GM23338 (cell line): ENCODE results near the gene ZSCAN2. TPM values are rescaled to one million over a fixed set of nuclear protein-coding genes. Genes with fewer than 3 reads are reported as not detected.
"Not testable (repeated sequence)": the region's sequence is repeated elsewhere in the genome, so short reads cannot be mapped to it uniquely, and the experiment has no call there.

Source experiments
- ATAC-seq: fragments of 200-7000 bp; cut with Tn5 transposase; 3 replicates; pipeline ENCODE4 v1.9.1; 2020
- DNase-seq: peaks from one replicate; pipeline ENCODE4 v3.0.0-alpha.2; 2015; ENCODE audit warnings: low spot score
- H2AFZ ChIP-seq: fragments of 200-600 bp; sonication (generic); 2 replicates; pipeline ENCODE4 v1.8.0; 2016; ENCODE audit warnings: antibody characterized with exemption, mild to moderate bottlenecking, moderate library complexity
- H3F3A ChIP-seq: fragments of 200-600 bp; sonication (generic); replicated peaks from 2 replicates; pipeline ENCODE4 v1.8.0; 2017; ENCODE audit warnings: antibody characterized with exemption, mixed run types, low read depth
- H3K27ac ChIP-seq: fragments of 200-600 bp; sonication (generic); 2 replicates; pipeline ENCODE4 v1.6.1; 2016; ENCODE audit warnings: low read depth
- H3K27me3 ChIP-seq: fragments of 200-600 bp; sonication (generic); 2 replicates; pipeline ENCODE4 v1.8.0; 2016; ENCODE audit warnings: mild to moderate bottlenecking, mixed run types, moderate library complexity; ENCODE audit not compliant: insufficient read depth
- H3K36me3 ChIP-seq: fragments of 200-600 bp; sonication (generic); 2 replicates; pipeline ENCODE4 v1.8.0; 2016; ENCODE audit warnings: mild to moderate bottlenecking; ENCODE audit not compliant: insufficient read depth
- H3K4me1 ChIP-seq: fragments of 200-600 bp; sonication (generic); 2 replicates; pipeline ENCODE4 v1.8.0; 2016; ENCODE audit warnings: mild to moderate bottlenecking, moderate library complexity; ENCODE audit not compliant: insufficient read depth
- H3K4me2 ChIP-seq: fragments of 200-600 bp; sonication (generic); 2 replicates; pipeline ENCODE4 v1.7.1; 2017; ENCODE audit warnings: mixed run types
- H3K4me3 ChIP-seq: fragments of 200-600 bp; sonication (generic); 2 replicates; pipeline ENCODE4 v1.6.1; 2016; ENCODE audit warnings: mixed run types
- H3K79me2 ChIP-seq: fragments of 200-600 bp; sonication (generic); replicated peaks from 2 replicates; pipeline ENCODE4 v1.8.0; 2017; ENCODE audit warnings: mild to moderate bottlenecking; ENCODE audit not compliant: insufficient read depth
- H3K9me2 ChIP-seq: fragments of 200-600 bp; sonication (generic); 2 replicates; pipeline ENCODE4 v1.8.0; 2017; ENCODE audit not compliant: insufficient read depth
- H4K20me1 ChIP-seq: fragments of 200-600 bp; sonication (generic); replicated peaks from 2 replicates; pipeline ENCODE4 v1.8.0; 2017; ENCODE audit warnings: mild to moderate bottlenecking; ENCODE audit not compliant: insufficient read depth
- H3K27ac Mint-ChIP-seq: 2 replicates; pipeline ENCODE4 v1.8.0; 2020; ENCODE audit warnings: inconsistent platforms, mild to moderate bottlenecking, moderate library complexity, mixed read lengths
- H3K27me3 Mint-ChIP-seq: 3 replicates; pipeline ENCODE4 v1.8.0; 2022; ENCODE audit warnings: low read depth, mild to moderate bottlenecking, moderate library complexity, mixed read lengths, inconsistent platforms; ENCODE audit not compliant: insufficient read depth, poor library complexity
- H3K36me3 Mint-ChIP-seq: 3 replicates; pipeline ENCODE4 v1.8.0; 2021; ENCODE audit warnings: low read depth, mild to moderate bottlenecking, inconsistent platforms, moderate library complexity, mixed read lengths
- H3K4me1 Mint-ChIP-seq: 3 replicates; pipeline ENCODE4 v1.8.0; 2020; ENCODE audit warnings: mild to moderate bottlenecking, inconsistent platforms, mixed read lengths
- H3K4me3 Mint-ChIP-seq: 3 replicates; pipeline ENCODE4 v1.8.0; 2021; ENCODE audit warnings: moderate library complexity, mild to moderate bottlenecking, inconsistent platforms, mixed read lengths
- H3K9me3 Mint-ChIP-seq: 3 replicates; pipeline ENCODE4 v1.8.0; 2020; ENCODE audit warnings: moderate library complexity, mild to moderate bottlenecking, inconsistent platforms, mixed read lengths
- JUNB ChIP-seq: IDR thresholded peaks from one replicate; pipeline ENCODE4 v1.6.1; 2016; ENCODE audit warnings: antibody characterized with exemption; ENCODE audit not compliant: unreplicated experiment
- polyA plus RNA-seq: library from polyadenylated mRNA; unstranded; fragments of >200 nt; fragmentation: Nextera tagmentation; extraction: Ambion mirVana; gene quantifications from 2 replicates; pipeline ENCODE4 v1.2.1, GENCODE V29; 2016
- total RNA-seq: library from RNA; depleted of rRNA; stranded (reverse); fragments of >200 nt; shearing (Covaris generic); gene quantifications from 2 replicates; pipeline ENCODE4 v1.2.3, GENCODE V29; 2014
- TF ChIP-seq, protein P1 (sequence below): IDR thresholded peaks from 2 replicates; pipeline ENCODE4 v1.6.1; 2016; ENCODE audit warnings: antibody characterized with exemption
- TF ChIP-seq, protein P2 (sequence below), 2 experiments: fragments of 200-600 bp in 1 of 2; sonication (generic) in 1 of 2; conservative IDR thresholded peaks; 2 replicates each; pipeline versions ENCODE4 v1.5.1 to v1.6.1; 2016 to 2017; ENCODE audit warnings: antibody characterized with exemption in 2 of 2, low read depth in 2 of 2, mild to moderate bottlenecking in 2 of 2, moderate library complexity in 1 of 2

The ZSCAN2 gene
- total and polyA plus RNA-seq, 2 experiments from 2014 or later = 45.8 to 63.9 TPM

- not testable (repeated sequence) for H3F3A ChIP-seq, H3K36me3 ChIP-seq, DNase-seq, H3K9me2 ChIP-seq, H3K27me3 ChIP-seq, H3K36me3 Mint-ChIP-seq, H3K27ac Mint-ChIP-seq, H3K4me3 ChIP-seq, H4K20me1 ChIP-seq, H3K4me3 Mint-ChIP-seq, H3K27ac ChIP-seq, H3K79me2 ChIP-seq, H3K9me3 Mint-ChIP-seq, ATAC-seq, H3K4me2 ChIP-seq, H2AFZ ChIP-seq
- H3K4me1 ChIP-seq = peaks cover 14% of the 10 kb centered on the region; the same call in 1 of the 2 replicates
- H3K4me1 Mint-ChIP-seq = peaks cover 18% of the 10 kb centered on the region
- peaks cover 21% of the 10 kb centered on the region for H3K27me3 Mint-ChIP-seq
These were observed 16.9 kb upstream of the ZSCAN2 start for GRCh38 chr15:84583921-84584320.

DNA sequence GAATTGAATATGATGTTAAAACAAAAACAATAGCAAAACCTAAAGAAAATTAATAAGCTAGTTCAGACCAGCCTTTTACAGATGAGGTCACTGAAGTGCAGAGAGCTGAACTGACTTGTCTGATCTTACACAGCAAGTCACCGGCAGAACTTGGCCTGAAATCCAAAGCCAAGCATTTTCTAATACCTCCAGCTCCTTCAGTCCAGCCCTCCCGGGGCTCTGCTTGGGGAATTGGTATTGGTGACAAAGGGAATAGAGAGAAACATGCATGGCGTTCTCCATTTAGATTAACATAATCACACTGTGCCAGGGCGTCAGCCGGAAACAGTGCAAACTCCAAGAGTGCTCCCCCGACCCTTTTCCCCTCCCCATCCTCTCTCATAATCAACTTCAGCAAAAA is 14.1 kb upstream of the ZSCAN2 start:
- 0 out of 2 replicates have a peak overlapping the region, but pooled peaks have one; percentile 95 for H2AFZ ChIP-seq
- no peaks in the 10 kb centered on the region for H3K27me3 ChIP-seq
- H3K4me3 ChIP-seq = no peak overlapping the region
- TF ChIP-seq, protein P1, sequence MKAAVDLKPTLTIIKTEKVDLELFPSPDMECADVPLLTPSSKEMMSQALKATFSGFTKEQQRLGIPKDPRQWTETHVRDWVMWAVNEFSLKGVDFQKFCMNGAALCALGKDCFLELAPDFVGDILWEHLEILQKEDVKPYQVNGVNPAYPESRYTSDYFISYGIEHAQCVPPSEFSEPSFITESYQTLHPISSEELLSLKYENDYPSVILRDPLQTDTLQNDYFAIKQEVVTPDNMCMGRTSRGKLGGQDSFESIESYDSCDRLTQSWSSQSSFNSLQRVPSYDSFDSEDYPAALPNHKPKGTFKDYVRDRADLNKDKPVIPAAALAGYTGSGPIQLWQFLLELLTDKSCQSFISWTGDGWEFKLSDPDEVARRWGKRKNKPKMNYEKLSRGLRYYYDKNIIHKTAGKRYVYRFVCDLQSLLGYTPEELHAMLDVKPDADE = no peak
- TF ChIP-seq, protein P2, sequence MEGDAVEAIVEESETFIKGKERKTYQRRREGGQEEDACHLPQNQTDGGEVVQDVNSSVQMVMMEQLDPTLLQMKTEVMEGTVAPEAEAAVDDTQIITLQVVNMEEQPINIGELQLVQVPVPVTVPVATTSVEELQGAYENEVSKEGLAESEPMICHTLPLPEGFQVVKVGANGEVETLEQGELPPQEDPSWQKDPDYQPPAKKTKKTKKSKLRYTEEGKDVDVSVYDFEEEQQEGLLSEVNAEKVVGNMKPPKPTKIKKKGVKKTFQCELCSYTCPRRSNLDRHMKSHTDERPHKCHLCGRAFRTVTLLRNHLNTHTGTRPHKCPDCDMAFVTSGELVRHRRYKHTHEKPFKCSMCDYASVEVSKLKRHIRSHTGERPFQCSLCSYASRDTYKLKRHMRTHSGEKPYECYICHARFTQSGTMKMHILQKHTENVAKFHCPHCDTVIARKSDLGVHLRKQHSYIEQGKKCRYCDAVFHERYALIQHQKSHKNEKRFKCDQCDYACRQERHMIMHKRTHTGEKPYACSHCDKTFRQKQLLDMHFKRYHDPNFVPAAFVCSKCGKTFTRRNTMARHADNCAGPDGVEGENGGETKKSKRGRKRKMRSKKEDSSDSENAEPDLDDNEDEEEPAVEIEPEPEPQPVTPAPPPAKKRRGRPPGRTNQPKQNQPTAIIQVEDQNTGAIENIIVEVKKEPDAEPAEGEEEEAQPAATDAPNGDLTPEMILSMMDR (conservative IDR thresholded peaks at IDR 0.05; ENCODE audit: low read depth in 2 of 2) = no peak
- H3K36me3 ChIP-seq = no peaks in the 10 kb centered on the region
- ATAC-seq (no peak), DNase-seq (peak; percentile 32)
- H3F3A ChIP-seq = no peaks in the 10 kb centered on the region
- Mint-ChIP-seq H3K9me3 (no peaks in the 10 kb centered on the region), H3K27ac (no peak overlapping the region), H3K4me3 (no peak overlapping the region), H3K4me1 (peaks cover 18% of the 10 kb centered on the region), H3K27me3 (peaks cover 16% of the 10 kb centered on the region), H3K36me3 (no peaks in the 10 kb centered on the region)
- no peaks in the 10 kb centered on the region for H3K79me2 ChIP-seq
- H3K9me2 ChIP-seq = no peaks in the 10 kb centered on the region
- no peak overlapping the region for H3K27ac ChIP-seq
- no peak overlapping the region for H3K4me2 ChIP-seq
- H4K20me1 ChIP-seq = no peaks in the 10 kb centered on the region
- H3K4me1 ChIP-seq = peaks cover 14% of the 10 kb centered on the region; the same call in 1 of the 2 replicates

- Mint-ChIP-seq H3K27me3 (peaks cover 19% of the 10 kb centered on the region), H3K4me3 (peak overlapping the region; percentile 61), H3K9me3 (peaks cover 2% of the 10 kb centered on the region; the same call in 1 of the 3 replicates), H3K36me3 (0 out of 3 replicates have a peak, but pooled peaks cover under 1% of the 10 kb centered on the region), H3K27ac (no peak overlapping the region), H3K4me1 (peaks cover 18% of the 10 kb centered on the region)
- H3K9me2 ChIP-seq = no peaks in the 10 kb centered on the region
- ATAC-seq (peak; percentile 99), DNase-seq (peak; percentile 96)
- H3K36me3 ChIP-seq = no peaks in the 10 kb centered on the region
- H3F3A ChIP-seq = no peaks in the 10 kb centered on the region
- peaks cover 14% of the 10 kb centered on the region; the same call in 1 of the 2 replicates for H3K4me1 ChIP-seq
- no peaks in the 10 kb centered on the region for H3K27me3 ChIP-seq
- TF ChIP-seq, protein P2 (conservative IDR thresholded peaks at IDR 0.05; ENCODE audit: low read depth in 2 of 2) = peak; percentile 45 to 90
- TF ChIP-seq, protein P1 = no peak
- TF ChIP-seq JUNB = no peak
- peak overlapping the region; percentile 45 for H3K4me3 ChIP-seq
- H3K79me2 ChIP-seq = no peaks in the 10 kb centered on the region
- peak overlapping the region; percentile 15; the same call in 1 of the 2 replicates for H2AFZ ChIP-seq
- H3K27ac ChIP-seq = no peak overlapping the region
- H4K20me1 ChIP-seq = no peaks in the 10 kb centered on the region
- H3K4me2 ChIP-seq = peak overlapping the region; percentile 80
These were observed 12.5 kb upstream of the ZSCAN2 start for GRCh38 chr15:84588053-84588874.
